Measurements from ENCODE around the gene SLX4. TPM values are rescaled to one million over a fixed set of nuclear protein-coding genes. Genes with fewer than 3 reads are reported as not detected.
A peak's percentile ranks its signal among the peaks of the same experiment; 100 is the strongest.

Gene SLX4
- total RNA-seq, 1 donor from 2014 or later = 9.3 TPM

DNA sequence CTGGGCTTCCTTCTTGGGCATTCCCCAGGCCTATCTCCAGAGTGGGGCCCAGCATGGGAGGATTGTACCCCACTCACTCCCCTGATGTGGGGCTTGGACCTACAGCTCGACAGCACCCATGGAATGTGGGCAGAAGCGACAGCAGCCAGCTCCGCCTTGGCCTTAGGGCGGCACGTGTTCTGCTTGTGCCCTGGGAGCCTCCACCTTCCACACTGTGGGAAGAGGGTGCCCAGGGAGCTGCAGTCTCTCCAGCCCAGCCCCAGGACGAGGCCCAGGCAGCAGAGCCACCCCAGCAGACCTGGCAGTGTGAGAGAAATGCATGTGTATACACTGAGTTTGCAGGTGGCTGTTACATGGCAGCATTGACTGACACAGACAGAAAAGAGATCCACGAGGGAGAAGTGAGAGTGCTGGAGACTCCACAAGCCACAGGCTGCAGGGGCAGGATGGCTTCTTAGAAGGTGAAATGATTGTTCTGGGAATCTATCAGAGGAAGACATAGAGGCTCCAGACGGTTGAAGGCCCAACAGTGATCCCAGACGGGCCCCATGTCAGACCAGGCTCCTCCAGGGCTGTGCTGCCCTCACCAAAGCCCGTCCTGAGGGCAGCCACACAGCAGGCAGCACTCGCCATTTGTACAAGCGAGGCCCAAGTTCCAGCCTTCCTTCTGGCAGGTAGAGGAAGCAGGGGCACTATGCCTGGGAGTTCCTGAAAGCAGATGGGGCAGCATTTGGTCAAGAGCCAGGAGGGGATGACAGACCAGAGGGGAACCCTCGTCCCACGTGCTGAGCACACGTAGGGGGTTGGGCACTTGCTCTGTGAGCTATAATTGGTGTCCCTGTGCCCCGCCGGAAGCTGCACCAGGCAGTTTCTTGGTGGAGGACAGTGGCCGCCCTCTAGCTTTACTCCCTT lies 40.3 kb upstream of the SLX4 start:
- no peak overlapping the region for H3K4me3 Mint-ChIP-seq (ENCODE audit: unreplicated experiment)
- no peaks in the 10 kb centered on the region for H3K9me3 Mint-ChIP-seq (ENCODE audit: low read depth)
- TF ChIP-seq, protein P1, sequence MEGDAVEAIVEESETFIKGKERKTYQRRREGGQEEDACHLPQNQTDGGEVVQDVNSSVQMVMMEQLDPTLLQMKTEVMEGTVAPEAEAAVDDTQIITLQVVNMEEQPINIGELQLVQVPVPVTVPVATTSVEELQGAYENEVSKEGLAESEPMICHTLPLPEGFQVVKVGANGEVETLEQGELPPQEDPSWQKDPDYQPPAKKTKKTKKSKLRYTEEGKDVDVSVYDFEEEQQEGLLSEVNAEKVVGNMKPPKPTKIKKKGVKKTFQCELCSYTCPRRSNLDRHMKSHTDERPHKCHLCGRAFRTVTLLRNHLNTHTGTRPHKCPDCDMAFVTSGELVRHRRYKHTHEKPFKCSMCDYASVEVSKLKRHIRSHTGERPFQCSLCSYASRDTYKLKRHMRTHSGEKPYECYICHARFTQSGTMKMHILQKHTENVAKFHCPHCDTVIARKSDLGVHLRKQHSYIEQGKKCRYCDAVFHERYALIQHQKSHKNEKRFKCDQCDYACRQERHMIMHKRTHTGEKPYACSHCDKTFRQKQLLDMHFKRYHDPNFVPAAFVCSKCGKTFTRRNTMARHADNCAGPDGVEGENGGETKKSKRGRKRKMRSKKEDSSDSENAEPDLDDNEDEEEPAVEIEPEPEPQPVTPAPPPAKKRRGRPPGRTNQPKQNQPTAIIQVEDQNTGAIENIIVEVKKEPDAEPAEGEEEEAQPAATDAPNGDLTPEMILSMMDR (IDR thresholded peaks at IDR 0.05) = no peak
- no peaks in the 10 kb centered on the region for H3K4me1 Mint-ChIP-seq (ENCODE audit: low read depth)
- peak; percentile 75 for DNase-seq (ENCODE audit: low spot score)
- H3K27me3 Mint-ChIP-seq (ENCODE audit: low read depth) = no peaks in the 10 kb centered on the region
- H3K27ac Mint-ChIP-seq (ENCODE audit: unreplicated experiment) = no peak overlapping the region
- peaks cover 6% of the 10 kb centered on the region for H3K36me3 Mint-ChIP-seq (ENCODE audit: low read depth)

DNA sequence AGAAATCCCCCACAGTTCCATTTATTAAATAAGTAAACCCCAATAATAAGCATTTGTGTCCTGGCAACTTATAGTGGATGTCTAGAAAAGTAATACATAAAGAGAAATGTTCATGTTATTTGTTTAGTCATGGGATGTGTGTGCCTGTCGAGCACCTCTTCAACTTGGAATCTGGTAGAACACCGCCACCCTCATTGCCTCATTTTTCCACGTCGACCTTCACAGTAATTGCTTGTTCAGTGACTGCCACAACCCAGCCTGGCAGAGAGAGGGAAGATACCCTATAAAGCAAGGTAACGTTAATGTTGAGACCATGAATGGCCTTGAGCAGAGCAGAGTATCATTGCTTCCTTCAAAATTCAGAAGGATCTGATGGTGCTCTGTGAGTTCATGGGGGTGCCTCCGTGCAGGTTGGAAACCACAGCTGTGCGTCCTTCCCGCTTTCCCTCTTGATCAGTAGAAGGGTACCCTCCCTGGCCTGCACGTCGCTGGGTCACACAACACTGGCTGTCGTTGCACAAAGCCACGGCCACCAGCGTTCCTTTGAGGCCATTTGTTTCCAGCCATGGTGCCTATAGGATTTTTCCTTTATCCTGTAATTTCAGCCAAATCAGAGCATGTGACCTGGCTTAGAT lies 39.3 kb upstream of the SLX4 start:
- Mint-ChIP-seq H3K27me3 (ENCODE audit: low read depth) (no peaks in the 10 kb centered on the region), H3K9me3 (ENCODE audit: low read depth) (no peaks in the 10 kb centered on the region), H3K4me3 (ENCODE audit: unreplicated experiment) (no peak overlapping the region), H3K27ac (ENCODE audit: unreplicated experiment) (no peak overlapping the region), H3K4me1 (ENCODE audit: low read depth) (peaks cover 1% of the 10 kb centered on the region), H3K36me3 (ENCODE audit: low read depth) (peaks cover 7% of the 10 kb centered on the region)
- TF ChIP-seq, protein P1 (IDR thresholded peaks at IDR 0.05) = no peak
- DNase-seq (ENCODE audit: low spot score) = peak; percentile 67

DNA sequence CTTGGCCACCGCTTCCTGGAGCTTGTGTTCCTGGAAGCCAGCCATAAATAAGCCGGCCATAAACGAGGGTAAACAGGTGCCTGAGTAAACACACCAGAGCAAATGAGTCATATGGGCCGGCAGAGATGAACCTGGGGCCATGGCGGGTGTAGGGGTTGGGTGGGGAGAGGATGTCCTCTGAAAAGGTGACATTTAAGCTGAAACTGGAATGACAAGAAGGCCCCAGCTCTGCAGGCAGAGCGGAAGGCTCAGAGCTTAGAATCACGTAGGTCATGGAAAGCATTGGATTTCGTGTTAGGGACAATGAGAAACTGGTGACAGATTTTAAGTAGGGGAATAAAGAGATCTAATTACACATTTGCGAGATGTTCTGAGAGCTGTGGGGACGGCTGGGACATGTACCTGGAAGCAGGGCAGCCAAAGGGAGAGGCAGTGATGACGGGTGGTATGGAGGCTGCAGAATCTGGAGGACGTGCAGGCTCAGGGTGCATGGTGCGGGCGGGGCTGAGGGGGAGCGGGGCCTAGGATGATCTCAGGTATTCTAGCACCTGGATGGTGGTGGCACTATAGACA lies 35.0 kb upstream of the SLX4 start:
- H3K27ac Mint-ChIP-seq (ENCODE audit: unreplicated experiment) = peak overlapping the region; percentile 22
- H3K4me3 Mint-ChIP-seq (ENCODE audit: unreplicated experiment) = no peak overlapping the region
- peaks cover 2% of the 10 kb centered on the region for H3K36me3 Mint-ChIP-seq (ENCODE audit: low read depth)
- H3K9me3 Mint-ChIP-seq (ENCODE audit: low read depth) = no peaks in the 10 kb centered on the region
- peaks cover 17% of the 10 kb centered on the region for H3K4me1 Mint-ChIP-seq (ENCODE audit: low read depth)
- H3K27me3 Mint-ChIP-seq (ENCODE audit: low read depth) = no peaks in the 10 kb centered on the region
- TF ChIP-seq, protein P1 (IDR thresholded peaks at IDR 0.05) = no peak
- DNase-seq (ENCODE audit: low spot score) = peak; percentile 48

DNA sequence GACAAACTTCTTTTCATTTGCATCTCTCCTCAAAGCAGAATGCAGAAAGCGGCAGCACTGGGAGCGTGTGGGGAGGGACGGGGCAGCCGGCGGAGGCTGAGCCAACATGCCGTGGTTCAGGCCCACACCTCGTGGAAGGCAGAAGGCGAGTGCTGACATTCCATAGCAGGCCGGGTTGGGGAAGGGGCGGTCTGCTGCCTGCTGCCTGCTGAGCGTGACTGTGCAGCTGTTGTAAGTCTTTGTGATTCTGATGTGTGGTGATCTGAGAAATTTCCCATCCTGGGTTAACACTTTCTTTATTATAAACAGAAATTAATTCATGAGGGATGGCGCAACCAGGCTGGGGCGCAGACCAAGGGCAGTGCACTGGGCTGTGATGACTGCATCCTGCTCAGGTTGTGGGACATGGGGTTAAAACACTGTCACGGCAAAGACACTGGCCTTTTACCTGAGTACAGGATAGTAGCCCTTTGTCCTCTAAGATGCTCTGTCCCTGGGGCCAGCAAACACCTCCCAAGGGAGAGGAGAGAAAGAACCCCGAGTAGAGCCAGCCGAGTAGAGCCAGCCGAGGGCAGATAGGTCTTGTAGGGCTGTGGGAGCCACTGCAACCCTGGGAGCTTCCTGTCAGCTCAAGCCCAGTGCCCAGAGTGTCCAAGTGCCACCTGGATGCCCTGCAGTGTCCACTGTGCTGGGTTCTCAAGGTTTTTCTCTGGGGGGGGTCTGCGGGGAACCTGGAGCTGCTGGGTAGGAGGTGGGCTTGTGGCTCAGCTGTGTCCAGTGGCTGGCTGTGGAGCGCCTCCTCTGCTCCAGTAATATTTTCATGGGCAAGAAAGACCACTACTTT lies 34.3 kb upstream of the SLX4 start:
- H3K4me1 Mint-ChIP-seq (ENCODE audit: low read depth) = peaks cover 17% of the 10 kb centered on the region
- peaks cover 4% of the 10 kb centered on the region for H3K36me3 Mint-ChIP-seq (ENCODE audit: low read depth)
- H3K9me3 Mint-ChIP-seq (ENCODE audit: low read depth) = no peaks in the 10 kb centered on the region
- TF ChIP-seq, protein P1 (IDR thresholded peaks at IDR 0.05) = no peak
- peak; percentile 73 for DNase-seq (ENCODE audit: low spot score)
- no peaks in the 10 kb centered on the region for H3K27me3 Mint-ChIP-seq (ENCODE audit: low read depth)
- no peak overlapping the region for H3K4me3 Mint-ChIP-seq (ENCODE audit: unreplicated experiment)
- peak overlapping the region; percentile 63 for H3K27ac Mint-ChIP-seq (ENCODE audit: unreplicated experiment)
